ENCODE data around the gene TPCN2. TPM values are rescaled to one million over a fixed set of nuclear protein-coding genes. Genes with fewer than 3 reads are reported as not detected.

Gene TPCN2
- polyA plus RNA-seq, 3 donors, result 29.3 to 52.8 (median 31.5) TPM

- no peak overlapping the region for H3K4me3 Mint-ChIP-seq
- no peak overlapping the region for H2AFZ ChIP-seq (ENCODE audit: insufficient read depth, low read depth, low read length, poor library complexity, severe bottlenecking)
- no peaks in the 10 kb centered on the region for H3K79me2 ChIP-seq (ENCODE audit: insufficient read depth, low read length)
- H3K27me3 ChIP-seq (ENCODE audit: control insufficient read depth in 2 of 2, insufficient read depth in 2 of 2, low read length in 2 of 2), result no peaks in the 10 kb centered on the region
- peaks cover 3% of the 10 kb centered on the region for H3K4me1 Mint-ChIP-seq
- no peak overlapping the region for H3K27ac ChIP-seq (ENCODE audit: low read depth in 1 of 2, low read length in 2 of 2)
- no peak for DNase-seq
- peaks cover 13 to 42% (median 26%) of the 10 kb centered on the region in 7 donors for H3K9me3 Mint-ChIP-seq
- H3K9ac ChIP-seq (ENCODE audit: insufficient read depth, low read length, poor library complexity, severe bottlenecking), result no peak overlapping the region
- no peaks in the 10 kb centered on the region for H3K4me1 ChIP-seq (ENCODE audit: control insufficient read depth in 1 of 2, insufficient read depth in 2 of 2, low read length in 2 of 2)
- TF ChIP-seq CTCF (IDR thresholded peaks at IDR 0.05), result no peak
- WGBS (ENCODE audit: insufficient coverage), result 100% methylated on average over 4 of the region's 7 CpGs
- H3K36me3 Mint-ChIP-seq, result no peaks in the 10 kb centered on the region
- no peak overlapping the region for H3K4me2 ChIP-seq (replicated peaks; ENCODE audit: extremely low read depth, low read length, poor library complexity, severe bottlenecking)
- H3K9me3 ChIP-seq (replicated peaks in 1 of 2; ENCODE audit: control insufficient read depth in 1 of 2, insufficient read depth in 1 of 2, low read length in 2 of 2), result peaks cover 12% of the 10 kb centered on the region in 2 donors
- peaks cover 2 to 3% (median 2%) of the 10 kb centered on the region in 3 donors for H3K27me3 Mint-ChIP-seq (ENCODE audit: low read depth in 3 of 3)
- H4K20me1 ChIP-seq (ENCODE audit: insufficient read depth, low read length), result no peaks in the 10 kb centered on the region
- intact Hi-C loops (cut with micrococcal nuclease), result no loop called here
- H3K27ac Mint-ChIP-seq, result no peak overlapping the region
- H3K36me3 ChIP-seq (replicated peaks in 1 of 2; ENCODE audit: control insufficient read depth in 1 of 2, insufficient read depth in 2 of 2, low read length in 2 of 2), result no peaks in the 10 kb centered on the region
- no peak overlapping the region for H3K4me3 ChIP-seq (replicated peaks in 1 of 3; ENCODE audit: low read depth in 2 of 3, low read length in 3 of 3)
Measured at GRCh38 chr11:69129647-69130046, 80.9 kb downstream of the TPCN2 start.

GRCh38 chr11:69130654-69131053 lies 81.9 kb downstream of the TPCN2 start:
- Histone ChIP-seq H3K36me3 (replicated peaks in 1 of 2; ENCODE audit: control insufficient read depth in 1 of 2, insufficient read depth in 2 of 2, low read length in 2 of 2) (no peaks in the 10 kb centered on the region), H3K4me1 (ENCODE audit: control insufficient read depth in 1 of 2, insufficient read depth in 2 of 2, low read length in 2 of 2) (no peaks in the 10 kb centered on the region), H3K27me3 (ENCODE audit: control insufficient read depth in 2 of 2, insufficient read depth in 2 of 2, low read length in 2 of 2) (no peaks in the 10 kb centered on the region), H3K4me3 (replicated peaks in 1 of 3; ENCODE audit: low read depth in 2 of 3, low read length in 3 of 3) (no peak overlapping the region), H3K79me2 (ENCODE audit: insufficient read depth, low read length) (no peaks in the 10 kb centered on the region), H3K4me2 (replicated peaks; ENCODE audit: extremely low read depth, low read length, poor library complexity, severe bottlenecking) (no peak overlapping the region), H3K27ac (ENCODE audit: low read depth in 1 of 2, low read length in 2 of 2) (no peak overlapping the region), H3K9ac (ENCODE audit: insufficient read depth, low read length, poor library complexity, severe bottlenecking) (no peak overlapping the region), H2AFZ (ENCODE audit: insufficient read depth, low read depth, low read length, poor library complexity, severe bottlenecking) (no peak overlapping the region), H4K20me1 (ENCODE audit: insufficient read depth, low read length) (no peaks in the 10 kb centered on the region), H3K9me3 (replicated peaks in 1 of 2; ENCODE audit: control insufficient read depth in 1 of 2, insufficient read depth in 1 of 2, low read length in 2 of 2) (peaks cover 12 to 22% of the 10 kb centered on the region in 2 donors)
- peaks cover 18 to 51% (median 35%) of the 10 kb centered on the region in 7 donors for H3K9me3 Mint-ChIP-seq
- no peak for DNase-seq
- peaks cover 2 to 3% (median 2%) of the 10 kb centered on the region in 3 donors for H3K27me3 Mint-ChIP-seq (ENCODE audit: low read depth in 3 of 3)
- no peak overlapping the region for H3K4me3 Mint-ChIP-seq
- peaks cover 3% of the 10 kb centered on the region for H3K4me1 Mint-ChIP-seq
- no peak for TF ChIP-seq CTCF (IDR thresholded peaks at IDR 0.05)
- no peaks in the 10 kb centered on the region for H3K36me3 Mint-ChIP-seq
- WGBS (ENCODE audit: insufficient coverage), result 52% methylated on average over 9 of the region's 9 CpGs
- intact Hi-C loops (cut with micrococcal nuclease), result no loop called here
- peak overlapping the region in 1 of 7 donors; percentile 20 for H3K27ac Mint-ChIP-seq
